GM12872 (cell line): ENCODE measurements around the gene NCKAP5.
A peak's percentile ranks its signal among the peaks of the same experiment; 100 is the strongest.

Experiments used
- CTCF ChIP-seq: IDR thresholded peaks from 3 replicates; pipeline ENCODE4 v1.5.1; 2011; ENCODE audit warnings: low read depth, mild to moderate bottlenecking, low read length, moderate library complexity; ENCODE audit not compliant: insufficient read depth

Gene NCKAP5

GRCh38 chr2:133561045-133561852 is 7.0 kb downstream of the NCKAP5 start:
- peak; percentile 64 for TF ChIP-seq CTCF

DNA sequence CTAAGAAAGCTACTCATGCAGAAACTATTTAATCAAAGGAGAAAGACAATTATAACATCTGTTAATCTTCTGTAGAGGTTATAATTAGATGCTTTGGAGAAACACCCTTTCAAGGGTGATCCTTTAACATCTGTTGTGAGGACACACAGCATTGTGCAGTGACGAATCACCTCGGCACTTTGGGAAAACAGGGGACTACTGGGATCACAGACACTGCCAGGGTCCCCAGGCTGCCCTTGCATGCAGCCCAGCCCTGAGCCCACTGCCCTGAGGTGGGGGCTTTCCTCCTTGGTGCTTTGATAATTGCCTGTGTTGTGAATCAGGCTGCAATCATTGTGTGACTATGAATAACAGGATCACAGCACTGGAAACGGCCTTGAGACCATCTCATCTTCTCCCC is 10.6 kb downstream of the NCKAP5 start:
- TF ChIP-seq CTCF = no peak

GRCh38 chr2:133553838-133554408 is 14.3 kb downstream of the NCKAP5 start:
- TF ChIP-seq CTCF = no peak

GRCh38 chr2:133553251-133553650 is 15.0 kb downstream of the NCKAP5 start:
- no peak for TF ChIP-seq CTCF

DNA sequence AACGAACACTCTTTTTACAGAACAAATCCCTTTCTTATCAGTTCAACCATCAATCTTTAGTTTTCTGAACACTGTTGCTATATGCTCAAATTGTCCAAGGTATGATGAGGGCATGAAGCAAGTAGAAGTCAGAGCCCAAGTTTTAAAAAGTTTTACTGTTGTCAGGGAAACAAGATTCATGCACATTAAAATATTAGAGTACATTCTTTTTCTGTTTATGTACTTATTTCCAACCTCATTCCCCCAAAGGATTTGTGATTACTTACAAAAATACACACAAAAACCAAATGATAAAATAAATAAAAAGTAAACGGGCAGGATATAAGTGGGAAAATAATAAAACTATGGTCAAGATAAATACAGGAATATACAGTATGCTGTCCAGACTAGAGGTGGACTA is 15.4 kb downstream of the NCKAP5 start:
- TF ChIP-seq CTCF = no peak

- TF ChIP-seq CTCF = no peak
Measured at GRCh38 chr2:133541797-133542196, 26.5 kb downstream of the NCKAP5 start.

DNA sequence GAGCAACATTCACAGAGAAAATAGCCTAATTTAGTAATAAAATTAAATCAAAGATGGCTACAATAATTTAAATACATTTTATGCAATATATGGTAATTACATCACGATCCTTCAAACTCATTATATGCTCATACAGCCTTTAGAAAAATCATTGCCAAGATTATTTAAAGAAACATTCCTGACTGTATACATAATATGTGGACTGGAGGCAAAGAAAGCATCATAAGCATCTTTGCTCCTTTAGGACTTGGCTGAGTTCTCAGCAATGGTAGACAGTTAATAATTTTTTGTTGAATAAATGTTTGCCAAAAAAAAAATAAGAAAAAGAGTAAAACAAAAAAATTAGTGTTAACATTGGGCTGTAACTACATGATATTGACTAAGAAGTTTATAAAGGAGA is 26.9 kb downstream of the NCKAP5 start:
- TF ChIP-seq CTCF = no peak
